Stimulated activated CD4-positive, alpha-beta T cell treated with anti-CD3 and anti-CD28 coated beads, Interleukin-15, amount 100 ng/mL, for 24 hours (primary cell): ENCODE results near the gene RBBP5.

Experiments used
- DNase-seq: peaks from one replicate; pipeline ENCODE4 v3.0.0-alpha.2; 2020

The RBBP5 gene

GRCh38 chr1:205073511-205073910 lies 48.3 kb downstream of the RBBP5 start:
- DNase-seq, result no peak

- no peak for DNase-seq
Observed at GRCh38 chr1:205072881-205073280, 48.9 kb downstream of the RBBP5 start.

GRCh38 chr1:205072286-205072685 lies 49.5 kb downstream of the RBBP5 start:
- DNase-seq, result no peak

DNA sequence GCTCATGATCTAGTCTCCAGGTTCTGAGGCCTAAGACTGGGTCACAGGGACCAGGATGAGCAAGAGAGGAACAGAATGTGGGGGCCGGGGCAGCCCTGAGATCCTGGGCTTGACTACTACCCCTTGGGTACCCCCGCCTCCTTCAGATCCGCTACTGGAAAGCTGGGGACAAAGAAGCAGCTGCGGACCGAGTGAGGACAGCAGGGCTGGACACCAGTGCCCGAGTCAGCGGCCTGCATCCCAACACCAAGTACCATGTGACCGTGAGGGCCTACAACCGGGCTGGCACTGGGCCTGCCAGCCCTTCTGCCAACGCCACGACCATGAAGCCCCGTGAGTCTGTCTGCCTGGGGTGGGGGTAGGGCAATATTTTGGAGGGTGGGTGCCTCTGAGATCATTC lies 50.0 kb downstream of the RBBP5 start:
- DNase-seq, result no peak

GRCh38 chr1:205071028-205071409 lies 50.8 kb downstream of the RBBP5 start:
- no peak for DNase-seq

DNA sequence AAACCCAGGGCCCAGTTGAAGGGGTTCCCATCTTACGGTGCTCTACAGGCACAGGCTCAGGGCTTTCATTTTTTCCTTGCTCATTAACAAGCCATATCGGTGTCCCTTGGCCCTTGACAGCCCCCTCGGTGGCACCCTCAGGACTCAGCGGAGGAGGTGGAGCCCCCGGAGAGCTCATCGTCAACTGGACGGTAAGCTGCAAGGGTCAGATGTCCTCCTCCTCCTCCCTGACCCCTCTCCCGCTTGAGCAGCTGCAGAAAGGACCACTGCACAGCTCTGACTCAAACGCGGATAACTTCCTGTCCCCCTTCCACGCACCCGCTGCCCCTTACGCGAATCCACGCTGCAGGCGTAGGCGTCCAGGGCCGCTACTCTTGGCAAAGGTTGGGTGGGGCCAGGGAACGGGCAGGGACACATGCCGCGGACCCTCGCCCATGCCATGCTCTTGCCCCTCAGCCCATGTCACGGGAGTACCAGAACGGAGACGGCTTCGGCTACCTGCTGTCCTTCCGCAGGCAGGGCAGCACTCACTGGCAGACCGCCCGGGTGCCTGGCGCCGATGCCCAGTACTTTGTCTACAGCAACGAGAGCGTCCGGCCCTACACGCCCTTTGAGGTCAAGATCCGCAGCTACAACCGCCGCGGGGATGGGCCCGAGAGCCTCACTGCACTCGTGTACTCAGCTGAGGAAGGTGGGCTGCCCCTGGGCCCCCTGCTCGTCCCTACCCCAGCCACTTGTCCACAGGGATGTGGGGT lies 52.2 kb downstream of the RBBP5 start:
- DNase-seq, result no peak

- DNase-seq, result no peak
Observed at GRCh38 chr1:205068457-205069040, 53.2 kb downstream of the RBBP5 start.

- no peak for DNase-seq
Observed at GRCh38 chr1:205068001-205068400, 53.8 kb downstream of the RBBP5 start.

DNA sequence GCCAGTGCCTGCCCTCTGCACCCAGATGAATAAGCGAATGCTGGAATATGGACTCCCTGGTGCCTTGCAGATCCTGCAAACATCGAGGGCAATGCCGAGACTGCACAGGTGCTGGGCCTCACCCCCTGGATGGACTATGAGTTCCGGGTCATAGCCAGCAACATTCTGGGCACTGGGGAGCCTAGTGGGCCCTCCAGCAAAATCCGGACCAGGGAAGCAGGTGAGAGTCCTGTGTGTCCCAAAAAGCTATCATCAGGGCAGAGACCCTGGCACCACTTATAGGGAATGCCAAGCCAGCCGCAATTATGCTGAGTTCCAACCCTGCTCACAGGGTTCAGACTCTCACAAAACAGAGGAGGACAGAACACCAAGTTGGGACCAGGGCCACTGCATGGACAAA lies 54.7 kb downstream of the RBBP5 start:
- DNase-seq, result no peak

DNA sequence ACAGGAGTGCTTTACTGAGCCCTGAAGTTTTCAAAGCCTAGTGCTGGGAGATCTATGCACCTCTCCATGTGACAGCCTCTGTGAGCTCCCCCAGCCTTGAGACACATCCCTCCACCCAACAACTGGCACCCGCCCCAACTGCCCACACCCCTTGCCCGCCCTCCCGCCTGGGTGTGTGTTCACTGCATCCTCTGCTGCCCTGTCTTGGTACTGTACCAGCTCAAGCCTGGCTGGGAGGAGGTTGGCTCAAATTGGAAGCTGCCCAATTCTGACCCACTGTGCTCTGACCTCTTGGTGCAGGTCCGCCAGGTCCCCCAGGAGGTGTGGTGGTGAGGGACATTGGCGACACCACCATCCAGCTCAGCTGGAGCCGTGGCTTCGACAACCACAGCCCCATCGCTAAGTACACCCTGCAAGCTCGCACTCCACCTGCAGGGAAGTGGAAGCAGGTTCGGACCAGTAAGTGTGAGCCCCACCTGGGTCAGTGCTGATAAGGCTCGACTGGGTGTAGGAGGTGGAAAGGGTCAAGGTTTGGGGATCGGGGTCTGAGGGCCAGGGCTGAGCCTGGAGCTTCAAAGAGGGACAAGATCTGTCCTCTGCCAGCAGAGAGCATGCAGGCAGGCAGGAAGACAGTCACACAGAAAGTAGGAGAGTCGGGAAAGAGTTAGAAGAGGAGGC lies 55.5 kb downstream of the RBBP5 start:
- DNase-seq, result no peak

- no peak for DNase-seq
Observed at GRCh38 chr1:205065666-205066065, 56.1 kb downstream of the RBBP5 start.

DNA sequence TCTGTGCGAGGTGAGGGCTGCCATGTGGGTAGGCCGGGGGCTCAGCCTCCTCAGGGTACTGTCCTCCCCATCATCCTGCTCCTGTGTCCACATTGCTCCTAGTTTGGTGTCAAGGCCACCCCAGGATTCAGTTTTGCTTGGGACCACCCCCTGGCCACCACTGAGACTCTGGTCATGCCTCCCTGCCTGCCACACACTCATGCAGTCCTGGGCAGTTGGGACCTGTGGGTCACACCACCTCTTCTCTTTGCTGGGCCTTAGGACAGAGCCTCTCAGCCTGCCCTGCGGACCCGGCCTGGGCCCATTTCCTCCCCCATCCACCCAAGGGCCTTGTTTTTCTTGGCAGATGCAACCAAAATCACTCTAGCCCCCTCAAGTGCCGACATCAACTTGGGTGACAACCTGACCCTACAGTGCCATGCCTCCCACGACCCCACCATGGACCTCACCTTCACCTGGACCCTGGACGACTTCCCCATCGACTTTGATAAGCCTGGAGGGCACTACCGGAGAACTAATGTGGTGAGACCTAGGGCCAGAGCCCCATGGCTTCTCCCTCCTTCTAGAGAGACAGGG lies 56.9 kb downstream of the RBBP5 start:
- DNase-seq, result no peak

DNA sequence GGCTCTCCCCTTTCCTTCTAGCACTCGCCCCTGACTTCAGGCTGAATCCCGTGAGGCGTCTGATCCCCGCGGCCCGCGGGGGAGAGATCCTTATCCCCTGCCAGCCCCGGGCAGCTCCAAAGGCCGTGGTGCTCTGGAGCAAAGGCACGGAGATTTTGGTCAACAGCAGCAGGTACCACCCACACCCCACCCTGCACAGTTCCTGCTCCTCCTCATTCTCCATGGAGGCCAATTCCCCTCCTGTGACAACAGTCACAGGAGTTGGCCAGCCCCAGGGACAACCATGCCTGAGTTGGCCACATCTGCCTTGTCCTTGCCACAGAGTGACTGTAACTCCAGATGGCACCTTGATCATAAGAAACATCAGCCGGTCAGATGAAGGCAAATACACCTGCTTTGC lies 57.5 kb downstream of the RBBP5 start:
- DNase-seq, result no peak

DNA sequence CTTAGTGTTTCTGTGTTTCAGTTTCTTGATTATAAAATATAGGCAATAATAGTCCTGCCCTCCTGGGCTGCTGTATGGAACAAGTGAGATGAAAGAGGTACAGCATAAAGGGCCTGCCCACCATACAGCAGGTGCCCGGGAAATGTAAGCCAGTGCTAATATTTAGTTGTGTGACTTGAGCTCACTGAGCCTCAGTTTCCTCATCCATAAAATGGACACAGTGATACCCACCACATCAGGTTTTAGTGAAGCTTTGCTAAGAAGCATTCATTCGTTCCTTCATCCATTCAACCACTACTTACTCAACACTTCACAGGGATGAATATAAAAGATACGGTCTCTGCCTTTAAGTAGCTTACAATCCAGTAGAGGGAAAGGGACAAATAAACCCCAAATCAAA lies 58.9 kb downstream of the RBBP5 start:
- no peak for DNase-seq

DNA sequence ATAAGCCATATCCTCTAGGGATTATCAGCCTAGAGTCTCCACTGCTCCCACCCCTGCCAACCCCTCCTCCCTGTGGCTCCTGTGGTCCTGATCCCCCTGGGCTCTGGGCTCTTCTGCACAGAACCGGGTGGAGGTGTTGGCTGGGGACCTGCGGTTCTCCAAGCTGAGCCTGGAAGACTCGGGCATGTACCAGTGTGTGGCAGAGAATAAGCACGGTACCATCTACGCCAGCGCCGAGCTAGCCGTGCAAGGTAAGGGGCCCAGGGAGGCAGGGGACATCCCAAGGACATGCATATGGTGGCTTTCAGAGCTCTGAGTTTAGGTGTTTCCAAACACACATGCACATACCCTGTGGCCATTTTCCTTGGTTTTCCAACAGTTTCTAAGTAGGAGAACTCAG lies 59.5 kb downstream of the RBBP5 start:
- no peak for DNase-seq

DNA sequence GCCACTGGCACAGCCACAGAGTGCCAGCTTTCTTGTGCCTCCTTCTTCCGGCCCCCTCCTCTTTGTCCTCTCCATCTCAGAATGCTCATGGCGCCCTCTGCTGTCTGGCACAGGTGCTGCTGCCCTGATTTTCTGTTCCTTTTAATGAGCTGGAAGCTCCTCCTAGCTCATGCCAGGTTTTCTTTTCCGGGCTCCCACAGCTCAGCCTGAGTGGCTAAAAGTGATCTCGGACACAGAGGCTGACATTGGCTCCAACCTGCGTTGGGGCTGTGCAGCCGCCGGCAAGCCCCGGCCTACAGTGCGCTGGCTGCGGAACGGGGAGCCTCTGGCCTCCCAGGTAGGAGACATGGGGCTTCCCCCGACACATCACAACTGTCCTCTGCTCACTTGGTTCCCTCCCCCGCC lies 60.1 kb downstream of the RBBP5 start:
- peak; percentile 84 for DNase-seq

DNA sequence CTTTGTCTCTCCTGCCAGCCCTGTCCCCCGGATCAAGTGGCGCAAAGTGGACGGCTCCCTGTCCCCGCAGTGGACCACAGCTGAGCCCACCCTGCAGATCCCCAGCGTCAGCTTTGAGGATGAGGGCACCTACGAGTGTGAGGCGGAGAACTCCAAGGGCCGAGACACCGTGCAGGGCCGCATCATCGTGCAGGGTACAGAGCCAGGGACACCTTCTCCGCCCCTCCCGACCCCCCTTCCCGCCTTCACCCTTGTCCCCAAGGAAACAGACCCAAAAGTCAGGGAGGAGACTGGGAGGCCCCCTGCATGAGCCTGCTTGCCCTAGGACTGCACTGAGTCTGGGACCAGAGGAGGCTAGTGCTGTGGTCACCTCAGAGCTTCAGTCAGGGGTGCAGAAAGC lies 60.6 kb downstream of the RBBP5 start:
- no peak for DNase-seq

DNA sequence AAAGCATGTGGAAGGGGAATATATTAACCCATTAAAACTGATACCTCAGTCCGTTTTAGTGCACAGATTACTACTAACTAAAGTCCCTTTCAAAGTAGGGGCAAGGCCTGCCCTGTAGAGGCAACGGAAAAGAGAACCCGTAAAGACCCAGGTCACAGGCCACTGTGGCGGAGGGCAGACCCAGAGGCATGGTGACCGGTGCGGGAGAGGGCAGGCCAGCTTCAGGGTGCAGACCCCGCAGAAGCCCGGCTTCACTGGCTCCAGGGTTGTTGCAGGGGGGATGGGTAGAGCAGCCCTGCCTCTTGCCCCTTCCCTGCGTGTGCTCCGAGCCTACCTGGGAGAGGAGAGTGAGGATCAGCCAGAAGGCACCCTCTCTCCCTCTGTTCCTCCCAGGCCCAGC lies 61.0 kb downstream of the RBBP5 start:
- DNase-seq, result no peak

- no peak for DNase-seq
Observed at GRCh38 chr1:205059660-205060059, 62.1 kb downstream of the RBBP5 start.

DNA sequence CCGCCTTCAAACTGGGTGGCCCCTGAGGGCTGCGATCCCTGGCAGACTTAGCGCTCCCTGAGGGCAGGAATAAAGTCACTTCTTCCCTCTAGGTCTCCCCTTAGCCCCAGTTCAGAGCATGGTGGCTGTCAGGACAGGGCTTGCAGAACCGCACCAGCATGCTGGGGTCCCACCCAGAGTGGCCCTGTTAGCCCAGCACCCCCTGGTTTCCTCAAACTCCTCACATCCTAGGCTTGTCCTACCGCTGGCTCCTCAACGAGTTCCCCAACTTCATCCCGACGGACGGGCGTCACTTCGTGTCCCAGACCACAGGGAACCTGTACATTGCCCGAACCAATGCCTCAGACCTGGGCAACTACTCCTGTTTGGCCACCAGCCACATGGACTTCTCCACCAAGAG lies 62.9 kb downstream of the RBBP5 start:
- no peak for DNase-seq

DNA sequence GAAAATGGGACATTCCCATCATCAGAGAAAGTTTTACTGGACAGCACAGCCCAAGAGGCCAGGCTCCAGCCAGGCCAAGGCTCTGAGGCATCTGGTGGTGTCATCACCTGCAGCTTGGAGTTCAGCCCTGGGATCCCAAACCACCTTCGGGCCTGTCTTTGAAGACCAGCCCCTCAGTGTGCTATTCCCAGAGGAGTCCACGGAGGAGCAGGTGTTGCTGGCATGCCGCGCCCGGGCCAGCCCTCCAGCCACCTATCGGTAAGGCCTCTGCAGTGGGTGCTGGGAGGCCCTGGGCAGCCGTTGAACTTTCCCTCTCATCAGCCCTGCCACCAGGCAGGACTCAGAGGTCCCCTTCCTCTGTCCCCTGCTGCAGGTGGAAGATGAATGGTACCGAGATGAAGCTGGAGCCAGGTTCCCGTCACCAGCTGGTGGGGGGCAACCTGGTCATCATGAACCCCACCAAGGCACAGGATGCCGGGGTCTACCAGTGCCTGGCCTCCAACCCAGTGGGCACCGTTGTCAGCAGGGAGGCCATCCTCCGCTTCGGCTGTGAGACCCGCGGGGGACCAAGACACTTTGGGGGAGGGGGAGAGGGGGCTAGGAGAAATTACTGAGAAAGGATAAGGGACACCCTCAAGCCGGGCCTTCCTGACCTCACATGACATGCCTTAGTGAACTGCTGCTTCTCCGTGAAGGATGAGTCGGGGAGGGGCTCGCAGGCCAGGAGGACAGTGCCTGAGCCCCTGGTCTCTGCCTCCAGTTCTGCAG lies 63.8 kb downstream of the RBBP5 start:
- no peak for DNase-seq

GRCh38 chr1:205056956-205057568 lies 64.7 kb downstream of the RBBP5 start:
- DNase-seq, result no peak

- DNase-seq, result no peak
Observed at GRCh38 chr1:205056188-205056611, 65.6 kb downstream of the RBBP5 start.
